IPS DF 6.9 (cell line): ENCODE measurements around the gene TJP2.

Experiments
- DNase-seq: peaks from one replicate; pipeline ENCODE4 v3.0.0-alpha.2; 2013; ENCODE audit warnings: low read depth, low spot score
- H3K27ac ChIP-seq: one replicate; pipeline ENCODE4 v1.5.1; 2013; ENCODE audit warnings: low read length, control low read depth
- H3K27me3 ChIP-seq: 2 replicates; pipeline ENCODE4 v1.6.1; 2013; ENCODE audit warnings: mild to moderate bottlenecking, low read length; ENCODE audit not compliant: control insufficient read depth, insufficient read depth
- H3K36me3 ChIP-seq: 2 replicates; pipeline ENCODE4 v1.6.1; 2013; ENCODE audit warnings: low read length; ENCODE audit not compliant: control insufficient read depth, insufficient read depth
- H3K4me1 ChIP-seq: 2 replicates; pipeline ENCODE4 v1.6.1; 2013; ENCODE audit warnings: low read length; ENCODE audit not compliant: control insufficient read depth, insufficient read depth
- H3K4me3 ChIP-seq: 2 replicates; pipeline ENCODE4 v1.5.1; 2013; ENCODE audit warnings: mild to moderate bottlenecking, low read length
- H3K9me3 ChIP-seq: 2 replicates; pipeline ENCODE4 v1.6.1; 2013; ENCODE audit warnings: low read length, inconsistent platforms; ENCODE audit not compliant: control insufficient read depth, insufficient read depth
- WGBS: extraction: QIAGEN DNeasy Blood & Tissue Kit; methylation state at CpG from one replicate; pipeline ENCODE4 v1.1.7; 2013; ENCODE audit warnings: mixed read lengths, missing lambda C conversion rate; ENCODE audit not compliant: insufficient read length, insufficient coverage; 5-methylcytosine and 5-hydroxymethylcytosine counted together

Gene TJP2

GRCh38 chr9:69173891-69174615, at the start of gene TJP2:
Gene TJP2, plus strand, starts transcription at chr9:69174277. Its CDS starts 96 bp downstream, at chr9:69174373.
- no peaks in the 10 kb centered on the region for H3K27me3 ChIP-seq
- peaks cover 3% of the 10 kb centered on the region; the same call in 1 of the 2 replicates for H3K4me1 ChIP-seq
- DNase-seq, result no peak
- no peak within 1 kb of the TSS for H3K27ac ChIP-seq
- no peaks in the 10 kb centered on the region; the same call in 1 of the 2 replicates for H3K36me3 ChIP-seq
- no peaks in the 10 kb centered on the region for H3K9me3 ChIP-seq
- no CpG with 5 or more reads among the region's 93 CpGs for WGBS
- peak within 1 kb of the TSS; percentile 59; the same call in 1 of the 2 replicates for H3K4me3 ChIP-seq

- Histone ChIP-seq H3K36me3 (no peaks in the 10 kb centered on the region; the same call in 1 of the 2 replicates), H3K4me3 (no peak overlapping the region), H3K9me3 (no peaks in the 10 kb centered on the region), H3K27me3 (no peaks in the 10 kb centered on the region), H3K4me1 (peaks cover 4% of the 10 kb centered on the region; the same call in 1 of the 2 replicates), H3K27ac (no peak overlapping the region)
- WGBS, result no CpG with 5 or more reads among the region's 16 CpGs
- DNase-seq, result no peak
Observed at GRCh38 chr9:69130456-69131441, 43.3 kb upstream of the TJP2 start.

GRCh38 chr9:69131682-69132081, 42.4 kb upstream of the TJP2 start:
- no peaks in the 10 kb centered on the region for H3K27me3 ChIP-seq
- DNase-seq, result no peak
- WGBS, result no CpG with 5 or more reads among the region's 1 CpG
- H3K4me1 ChIP-seq, result peaks cover 4% of the 10 kb centered on the region; the same call in 1 of the 2 replicates
- no peaks in the 10 kb centered on the region for H3K9me3 ChIP-seq
- no peak overlapping the region for H3K27ac ChIP-seq
- H3K36me3 ChIP-seq, result no peaks in the 10 kb centered on the region; the same call in 1 of the 2 replicates
- no peak overlapping the region for H3K4me3 ChIP-seq

DNA sequence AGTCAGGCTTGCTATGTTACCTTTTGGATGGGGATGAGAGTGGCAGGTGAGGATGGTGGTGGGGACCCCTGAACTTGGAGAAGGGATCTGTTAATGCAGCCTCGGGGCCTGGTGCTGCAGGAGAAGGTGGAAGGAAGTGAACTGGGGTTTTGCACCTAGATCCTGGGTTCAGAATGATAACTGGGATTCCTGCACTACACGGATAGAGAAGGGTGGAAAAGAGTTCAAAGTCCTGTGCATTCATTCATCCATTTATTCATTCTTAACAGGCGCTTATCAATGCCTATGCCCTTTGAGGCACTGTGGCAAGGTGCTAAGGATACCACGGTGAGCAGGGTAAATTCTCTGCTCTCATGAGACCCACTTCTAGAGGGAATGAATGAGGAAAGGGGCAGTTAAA, 41.7 kb upstream of the TJP2 start:
- H3K4me3 ChIP-seq, result no peak overlapping the region
- no CpG with 5 or more reads among the region's 4 CpGs for WGBS
- no peaks in the 10 kb centered on the region for H3K9me3 ChIP-seq
- no peak for DNase-seq
- no peaks in the 10 kb centered on the region for H3K27me3 ChIP-seq
- H3K27ac ChIP-seq, result no peak overlapping the region
- peaks cover 4% of the 10 kb centered on the region; the same call in 1 of the 2 replicates for H3K4me1 ChIP-seq
- no peaks in the 10 kb centered on the region; the same call in 1 of the 2 replicates for H3K36me3 ChIP-seq

GRCh38 chr9:69134412-69134811, 39.7 kb upstream of the TJP2 start:
- Histone ChIP-seq H3K36me3 (no peaks in the 10 kb centered on the region; the same call in 1 of the 2 replicates), H3K27me3 (no peaks in the 10 kb centered on the region), H3K27ac (no peak overlapping the region), H3K9me3 (no peaks in the 10 kb centered on the region), H3K4me1 (peaks cover 4% of the 10 kb centered on the region; the same call in 1 of the 2 replicates), H3K4me3 (no peak overlapping the region)
- no peak for DNase-seq
- WGBS, result no CpG with 5 or more reads among the region's 6 CpGs

GRCh38 chr9:69136185-69136584, 37.9 kb upstream of the TJP2 start:
- no peak for DNase-seq
- no peaks in the 10 kb centered on the region for H3K27me3 ChIP-seq
- H3K4me1 ChIP-seq, result peaks cover 1% of the 10 kb centered on the region; the same call in 1 of the 2 replicates
- no peak overlapping the region for H3K27ac ChIP-seq
- no peak overlapping the region for H3K4me3 ChIP-seq
- WGBS, result no CpG with 5 or more reads among the region's 2 CpGs
- H3K9me3 ChIP-seq, result no peaks in the 10 kb centered on the region
- no peaks in the 10 kb centered on the region; the same call in 1 of the 2 replicates for H3K36me3 ChIP-seq

DNA sequence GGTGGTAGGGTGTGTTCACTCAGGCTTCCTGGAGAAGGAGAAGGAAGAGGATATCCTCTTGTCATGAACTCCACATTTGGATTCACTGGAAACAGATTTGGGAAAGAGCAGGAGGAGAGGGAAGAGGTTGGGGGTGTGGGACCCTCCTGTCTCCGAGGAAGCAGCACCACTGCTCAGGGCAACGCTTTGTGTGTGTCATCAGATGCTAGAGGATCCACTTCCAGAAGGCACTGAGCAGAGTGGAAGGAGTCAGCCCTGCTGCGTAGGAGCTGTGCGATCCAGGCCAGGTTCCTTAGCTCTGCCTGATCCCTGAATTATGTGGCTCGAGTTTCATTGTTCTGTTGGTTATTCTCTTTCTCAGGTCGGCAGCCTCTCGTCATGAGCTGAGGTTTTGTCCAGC, 37.3 kb upstream of the TJP2 start:
- no peak for DNase-seq
- peaks cover 1% of the 10 kb centered on the region; the same call in 1 of the 2 replicates for H3K4me1 ChIP-seq
- no CpG with 5 or more reads among the region's 7 CpGs for WGBS

GRCh38 chr9:69137311-69137710, 36.8 kb upstream of the TJP2 start:
- Histone ChIP-seq H3K4me1 (peaks cover 1% of the 10 kb centered on the region; the same call in 1 of the 2 replicates), H3K4me3 (no peak overlapping the region), H3K9me3 (no peaks in the 10 kb centered on the region), H3K36me3 (no peaks in the 10 kb centered on the region; the same call in 1 of the 2 replicates), H3K27ac (no peak overlapping the region), H3K27me3 (no peaks in the 10 kb centered on the region)
- no CpG with 5 or more reads among the region's 8 CpGs for WGBS
- DNase-seq, result no peak

More for the DNA sequence above, 37.3 kb upstream of the TJP2 start:
- no peak overlapping the region for H3K4me3 ChIP-seq
- H3K27ac ChIP-seq, result no peak overlapping the region
- H3K9me3 ChIP-seq, result no peaks in the 10 kb centered on the region
- H3K27me3 ChIP-seq, result no peaks in the 10 kb centered on the region
- no peaks in the 10 kb centered on the region; the same call in 1 of the 2 replicates for H3K36me3 ChIP-seq

DNA sequence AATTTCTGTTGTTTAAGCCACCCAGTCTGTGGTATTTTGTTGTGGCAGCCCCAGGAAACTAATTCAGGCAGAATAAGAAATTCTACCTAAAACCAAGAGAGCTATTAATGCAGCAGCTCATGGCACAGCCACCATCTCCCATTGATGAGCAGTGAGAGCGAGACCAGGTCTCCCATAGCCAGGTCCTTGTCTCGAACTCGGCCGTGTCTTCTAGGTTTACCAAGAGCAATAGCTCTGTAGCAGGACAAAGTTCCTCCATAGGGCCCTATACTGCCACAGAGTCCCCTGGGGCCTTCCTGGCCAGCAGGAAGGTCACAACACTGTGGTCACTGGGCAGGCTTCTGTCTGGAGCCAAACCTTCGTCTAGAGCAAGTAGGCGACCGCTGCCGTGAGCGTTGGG, 34.5 kb upstream of the TJP2 start:
- Histone ChIP-seq H3K36me3 (no peaks in the 10 kb centered on the region; the same call in 1 of the 2 replicates), H3K9me3 (no peaks in the 10 kb centered on the region), H3K4me3 (no peak overlapping the region), H3K27ac (no peak overlapping the region), H3K4me1 (peaks cover 1% of the 10 kb centered on the region; the same call in 1 of the 2 replicates), H3K27me3 (no peaks in the 10 kb centered on the region)
- DNase-seq, result no peak
- WGBS, result no CpG with 5 or more reads among the region's 9 CpGs

GRCh38 chr9:69140123-69140735, 33.8 kb upstream of the TJP2 start:
- Histone ChIP-seq H3K4me1 (no peaks in the 10 kb centered on the region), H3K9me3 (no peaks in the 10 kb centered on the region), H3K36me3 (no peaks in the 10 kb centered on the region; the same call in 1 of the 2 replicates), H3K4me3 (no peak overlapping the region), H3K27ac (no peak overlapping the region), H3K27me3 (no peaks in the 10 kb centered on the region)
- no peak for DNase-seq
- no CpG with 5 or more reads among the region's 5 CpGs for WGBS
